Adrenal gland (tissue), 12 donors: ENCODE data around the gene KIF2C. TPM values are rescaled to one million over a fixed set of nuclear protein-coding genes. Genes with fewer than 3 reads are reported as not detected.

Experiments used
- DNase-seq, 7 donors: peaks; one replicate each; pipeline ENCODE4 v3.0.0-alpha.2; 2019 to 2020
- H3K27ac ChIP-seq, 5 donors: fragments of 200-600 bp; sonication (generic) in 4 of 5; 1 replicate in 3 of 5; 2 replicates in 2 of 5; pipeline versions ENCODE4 v1.5.1 to v1.8.0; 2016 to 2020; ENCODE audit warnings: mild to moderate bottlenecking in 1 of 5
- H3K27me3 ChIP-seq: fragments of 200-600 bp; 2 replicates; pipeline ENCODE4 v1.8.0; 2021
- H3K36me3 ChIP-seq, 2 donors: fragments of 200-600 bp; replicated peaks in 1 of 2; 1 replicate in 1 of 2; 2 replicates in 1 of 2; pipeline versions ENCODE4 v1.5.1 to v1.8.0; 2018 to 2022
- H3K4me1 ChIP-seq, 2 donors: fragments of 200-600 bp; replicated peaks in 1 of 2; 1 replicate in 1 of 2; 2 replicates in 1 of 2; pipeline versions ENCODE4 v1.5.1 to v1.8.0; 2018 to 2021
- H3K4me3 ChIP-seq, 4 donors: fragments of 200-600 bp; sonication (generic) in 3 of 4; one replicate each; pipeline ENCODE4 v1.5.1; 2016 to 2018
- H3K9me3 ChIP-seq, 3 donors: fragments of 200-600 bp; sonication (generic) in 1 of 3; replicated peaks in 1 of 3; 1 replicate in 2 of 3; 2 replicates in 1 of 3; pipeline versions ENCODE4 v1.5.1 to v1.8.0; 2016 to 2021
- POLR2A ChIP-seq, 2 donors: fragments of 450-650 bp; IDR thresholded peaks; one replicate each; pipeline ENCODE4 v1.6.1; 2017; ENCODE audit warnings: antibody characterized with exemption in 2 of 2, mild to moderate bottlenecking in 2 of 2, moderate library complexity in 1 of 2
- WGBS, 4 donors: extraction: QIAGEN DNeasy Blood & Tissue Kit in 2 of 4; methylation state at CpG; one replicate each; pipeline versions ENCODE4 v1.1.5 to v1.1.7; 2013 to 2017; 5-methylcytosine and 5-hydroxymethylcytosine counted together
- intact Hi-C, 2 donors: fragments of 100-400 bp; cut with DNase I; formaldehyde crosslinking; loops; one replicate each; pipeline versions ENCODE4 v1.14.1 to v1.15.0; 2022 to 2023
- polyA plus RNA-seq, 3 donors: library from polyadenylated mRNA; stranded (reverse); fragments of 200-250 nt in 2 of 3; fragments of 350-450 nt in 1 of 3; fragmentation: Illumina TruSeq in 1 of 3; extraction: RNeasy Lipid Tissue Mini Kit (QIAGEN cat#74804) in 1 of 3; gene quantifications; one replicate each; pipeline ENCODE4 v1.2.3, GENCODE V29; 2013 to 2014
- total RNA-seq, 9 donors: library from RNA; depleted of rRNA in 4 of 9; stranded (reverse); fragments of >200 nt in 4 of 9; fragments of 120-200 nt in 1 of 9; fragmentation: NEBNext Ultra II Directional in 1 of 9; extraction: Animal tissue kit (Norgen Biotek cat#: 25700) in 1 of 9; gene quantifications; one replicate each; pipeline versions ENCODE4 v1.1.0 to v1.2.4, GENCODE V29; 2013 to 2023
- TF ChIP-seq, protein P1 (sequence below), 6 experiments: fragments of 450-650 bp in 4 of 6; fragments of 200-600 bp in 2 of 6; sonication (generic) in 1 of 6; IDR thresholded peaks; 1 replicate in 5 of 6; 2 replicates in 1 of 6; pipeline versions ENCODE4 v1.5.1 to v1.8.0; 2016 to 2021; ENCODE audit warnings: antibody characterized with exemption in 6 of 6, mild to moderate bottlenecking in 2 of 6, moderate library complexity in 1 of 6
- donor health status: healthy with polysubstance abuse.
- donor health status: Bipolar disorder and iron deficiency.
- donor health status: DM: yes; HTN: yes; CAD: no.
- donor health status: DM: no; HTN: no; CAD: no.
- donor health status: DM: no; HTN: no; CAD: no.
- donor health status: DM: yes; HTN: yes; CAD: no.

Gene KIF2C
- total and polyA plus RNA-seq, 12 donors = 0.26 to 10.4 (median 1.4) TPM

DNA sequence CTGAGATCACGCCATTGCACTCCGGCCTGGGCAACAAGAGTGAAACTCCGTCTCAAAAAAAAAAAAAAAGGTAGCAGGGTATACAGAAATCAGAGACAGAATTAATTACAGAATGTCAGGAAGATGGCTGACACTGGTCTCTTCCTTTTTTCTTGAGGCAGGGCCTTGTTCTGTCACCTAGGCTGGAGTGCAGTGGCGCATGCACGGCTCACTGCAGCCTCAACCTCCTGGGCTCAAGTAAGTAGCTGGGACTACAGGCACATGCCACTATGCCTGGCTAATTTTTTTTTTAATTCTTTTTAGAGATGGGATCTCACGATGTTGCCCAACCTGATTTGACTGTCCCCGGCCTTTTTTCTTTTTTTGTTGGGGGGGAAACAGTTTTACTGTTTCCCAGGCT lies 25.1 kb upstream of the KIF2C start:
- no peaks in the 10 kb centered on the region for H3K36me3 ChIP-seq
- no peak overlapping the region for H3K27ac ChIP-seq
- no peaks in the 10 kb centered on the region for H3K27me3 ChIP-seq
- intact Hi-C loops = no loop called here
- DNase-seq = peak in 1 of 7 donors; percentile 12
- no peak overlapping the region for H3K4me3 ChIP-seq
- WGBS, 4 donors = 79 to 89% (median 87%) methylated on average over 7 of the region's 7 CpGs
- no peaks in the 10 kb centered on the region for H3K4me1 ChIP-seq
- H3K9me3 ChIP-seq = no peaks in the 10 kb centered on the region
- no peak for TF ChIP-seq POLR2A (IDR thresholded peaks at IDR 0.05)
- TF ChIP-seq, protein P1, sequence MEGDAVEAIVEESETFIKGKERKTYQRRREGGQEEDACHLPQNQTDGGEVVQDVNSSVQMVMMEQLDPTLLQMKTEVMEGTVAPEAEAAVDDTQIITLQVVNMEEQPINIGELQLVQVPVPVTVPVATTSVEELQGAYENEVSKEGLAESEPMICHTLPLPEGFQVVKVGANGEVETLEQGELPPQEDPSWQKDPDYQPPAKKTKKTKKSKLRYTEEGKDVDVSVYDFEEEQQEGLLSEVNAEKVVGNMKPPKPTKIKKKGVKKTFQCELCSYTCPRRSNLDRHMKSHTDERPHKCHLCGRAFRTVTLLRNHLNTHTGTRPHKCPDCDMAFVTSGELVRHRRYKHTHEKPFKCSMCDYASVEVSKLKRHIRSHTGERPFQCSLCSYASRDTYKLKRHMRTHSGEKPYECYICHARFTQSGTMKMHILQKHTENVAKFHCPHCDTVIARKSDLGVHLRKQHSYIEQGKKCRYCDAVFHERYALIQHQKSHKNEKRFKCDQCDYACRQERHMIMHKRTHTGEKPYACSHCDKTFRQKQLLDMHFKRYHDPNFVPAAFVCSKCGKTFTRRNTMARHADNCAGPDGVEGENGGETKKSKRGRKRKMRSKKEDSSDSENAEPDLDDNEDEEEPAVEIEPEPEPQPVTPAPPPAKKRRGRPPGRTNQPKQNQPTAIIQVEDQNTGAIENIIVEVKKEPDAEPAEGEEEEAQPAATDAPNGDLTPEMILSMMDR (IDR thresholded peaks at IDR 0.05) = no peak

DNA sequence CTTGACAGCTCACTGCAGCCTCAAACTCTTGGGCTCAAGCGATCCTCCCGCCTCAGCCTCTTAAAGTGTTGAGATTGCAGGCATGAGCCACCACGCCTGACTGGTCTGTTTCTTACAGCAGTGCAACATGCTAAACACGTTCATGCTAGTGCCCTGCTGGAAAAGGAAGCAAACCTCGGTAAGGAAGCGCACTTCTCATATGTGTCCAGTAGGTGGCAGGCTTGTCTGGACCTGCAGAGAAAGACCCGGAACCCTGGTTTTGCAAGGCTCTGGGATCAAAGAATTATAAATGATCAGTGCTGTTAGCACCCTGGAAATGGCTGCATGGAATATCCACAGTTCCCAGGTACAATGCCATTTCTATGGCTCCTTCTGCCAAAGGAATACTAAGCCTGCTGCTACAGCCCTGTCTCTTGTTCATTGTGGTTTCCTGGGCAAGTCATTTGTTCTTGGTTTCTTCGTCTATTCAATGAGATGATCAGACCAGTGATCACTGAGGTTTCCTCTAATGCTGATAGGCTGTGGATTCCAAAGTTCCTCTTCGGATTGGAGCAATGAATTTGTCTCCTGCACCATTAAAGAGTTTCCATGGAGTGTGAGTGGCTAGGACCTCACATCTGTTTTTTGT lies 24.6 kb upstream of the KIF2C start:
- WGBS, 4 donors = 2 to 7% (median 6%) methylated on average over 5 to 9 of the region's 9 CpGs
- Histone ChIP-seq H3K4me1 (no peaks in the 10 kb centered on the region), H3K4me3 (no peak overlapping the region), H3K9me3 (no peaks in the 10 kb centered on the region), H3K36me3 (no peaks in the 10 kb centered on the region), H3K27me3 (no peaks in the 10 kb centered on the region), H3K27ac (no peak overlapping the region)
- peak; percentile 54 to 87 (median 72) for DNase-seq
- no peak for TF ChIP-seq POLR2A (IDR thresholded peaks at IDR 0.05)
- TF ChIP-seq, protein P1 (IDR thresholded peaks at IDR 0.05) = peak; percentile 72 to 96 (median 80)
- intact Hi-C loops = no loop called here

DNA sequence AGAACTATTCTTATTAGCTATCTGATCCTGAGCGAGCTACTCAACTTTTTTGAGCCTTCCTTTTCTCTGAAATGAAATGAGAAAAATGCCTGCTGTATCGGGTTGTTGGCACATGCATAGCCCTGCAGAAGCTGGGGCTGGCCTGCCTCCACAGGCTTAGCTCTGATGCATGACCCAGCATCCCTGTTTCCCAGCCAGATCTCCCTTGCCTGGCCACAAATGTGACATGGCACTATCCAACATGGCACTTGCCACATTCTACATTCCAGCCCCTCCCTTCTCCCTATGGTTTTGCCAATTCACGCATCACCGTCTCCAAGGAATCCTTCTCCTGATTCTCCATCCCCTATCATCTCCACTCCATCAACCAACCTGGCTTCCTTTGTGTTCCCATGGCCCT lies 22.5 kb upstream of the KIF2C start:
- peak in 1 of 7 donors; percentile 6 for DNase-seq
- Histone ChIP-seq H3K4me3 (no peak overlapping the region), H3K36me3 (no peaks in the 10 kb centered on the region), H3K27me3 (no peaks in the 10 kb centered on the region), H3K4me1 (peaks cover 0 to 3% of the 10 kb centered on the region in 2 donors), H3K9me3 (no peaks in the 10 kb centered on the region), H3K27ac (no peak overlapping the region)
- intact Hi-C loops = no loop called here
- TF ChIP-seq, protein P1 (IDR thresholded peaks at IDR 0.05) = no peak
- no peak for TF ChIP-seq POLR2A (IDR thresholded peaks at IDR 0.05)
- 80 to 93% (median 84%) methylated on average over 4 of the region's 4 CpGs for WGBS, 4 donors

DNA sequence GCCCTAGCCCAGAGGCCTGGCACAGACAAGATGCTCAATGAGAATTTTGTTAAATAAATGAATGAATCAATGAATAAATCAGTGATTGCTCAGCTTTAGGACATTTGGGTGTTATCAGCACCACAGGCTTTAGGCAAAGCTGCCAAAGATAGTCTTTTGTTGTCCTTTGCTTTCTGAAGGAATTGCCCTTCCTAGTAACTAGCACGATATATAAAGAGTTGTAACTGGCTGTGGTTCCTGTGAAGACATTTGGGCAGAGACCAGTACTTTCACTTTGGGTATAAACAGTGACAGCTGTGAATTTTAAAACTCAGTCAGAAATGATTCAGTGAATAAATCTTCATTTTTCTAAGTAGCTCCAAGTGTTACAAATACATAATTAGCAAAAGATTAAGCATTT lies 22.0 kb upstream of the KIF2C start:
- peaks cover 0 to 3% of the 10 kb centered on the region in 2 donors for H3K4me1 ChIP-seq
- H3K36me3 ChIP-seq = no peaks in the 10 kb centered on the region
- no peaks in the 10 kb centered on the region for H3K27me3 ChIP-seq
- no peak for TF ChIP-seq POLR2A (IDR thresholded peaks at IDR 0.05)
- TF ChIP-seq, protein P1 (IDR thresholded peaks at IDR 0.05) = no peak
- intact Hi-C loops = no loop called here
- 64 to 71% (median 68%) methylated on average over 1 of the region's 1 CpG for WGBS, 4 donors
- H3K4me3 ChIP-seq = no peak overlapping the region
- no peak overlapping the region for H3K27ac ChIP-seq
- no peak for DNase-seq
- H3K9me3 ChIP-seq = no peaks in the 10 kb centered on the region
